ENCODE data around the gene SRP68. TPM values are rescaled to one million over a fixed set of nuclear protein-coding genes. Genes with fewer than 3 reads are reported as not detected.
"Not testable (repeated sequence)": the region's sequence is repeated elsewhere in the genome, so short reads cannot be mapped to it uniquely, and the experiment has no call there.

Gene SRP68
- total RNA-seq, 6 experiments from 2014 or later, result 95.3 to 104 (median 100.0) TPM

DNA sequence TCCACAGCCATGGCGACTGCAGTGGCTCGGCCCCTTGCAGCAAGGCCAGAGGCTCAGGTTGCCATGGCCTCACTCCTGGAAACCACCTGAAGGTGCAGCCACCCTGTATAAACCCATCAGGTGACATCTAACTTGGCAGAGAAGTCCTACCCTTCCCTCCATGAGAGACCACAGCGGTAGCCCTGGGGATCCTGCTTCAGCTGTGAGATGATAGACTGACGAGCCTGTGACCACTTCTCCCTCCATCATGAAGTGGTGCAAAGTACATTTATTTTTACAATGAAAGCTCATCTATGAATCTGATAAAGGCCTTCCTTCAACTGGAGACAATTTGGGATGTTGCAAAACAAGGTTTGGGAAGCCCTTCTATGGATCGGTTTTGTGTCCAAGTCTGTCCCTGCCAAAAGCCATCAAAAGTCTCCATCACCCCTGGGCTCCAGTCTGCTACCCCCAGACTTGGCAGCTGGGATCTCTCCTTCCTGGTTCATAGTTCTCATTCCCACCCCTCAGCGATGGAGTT, 8.5 kb upstream of the SRP68 start:
- no peak overlapping the region for H3K4me3 Mint-ChIP-seq
- no peak for DNase-seq
- H3K36me3 Mint-ChIP-seq (ENCODE audit: low read depth), result 0 out of 2 replicates have a peak, but pooled peaks cover 6% of the 10 kb centered on the region
- peaks cover 50% of the 10 kb centered on the region for H3K27me3 Mint-ChIP-seq (ENCODE audit: insufficient read depth)
- no peaks in the 10 kb centered on the region for H3K9me3 Mint-ChIP-seq
- no peak overlapping the region for H3K27ac Mint-ChIP-seq
- no peaks in the 10 kb centered on the region; the same call in 1 of the 2 replicates for H3K4me1 Mint-ChIP-seq (ENCODE audit: low read depth)
- TF ChIP-seq, protein P1, sequence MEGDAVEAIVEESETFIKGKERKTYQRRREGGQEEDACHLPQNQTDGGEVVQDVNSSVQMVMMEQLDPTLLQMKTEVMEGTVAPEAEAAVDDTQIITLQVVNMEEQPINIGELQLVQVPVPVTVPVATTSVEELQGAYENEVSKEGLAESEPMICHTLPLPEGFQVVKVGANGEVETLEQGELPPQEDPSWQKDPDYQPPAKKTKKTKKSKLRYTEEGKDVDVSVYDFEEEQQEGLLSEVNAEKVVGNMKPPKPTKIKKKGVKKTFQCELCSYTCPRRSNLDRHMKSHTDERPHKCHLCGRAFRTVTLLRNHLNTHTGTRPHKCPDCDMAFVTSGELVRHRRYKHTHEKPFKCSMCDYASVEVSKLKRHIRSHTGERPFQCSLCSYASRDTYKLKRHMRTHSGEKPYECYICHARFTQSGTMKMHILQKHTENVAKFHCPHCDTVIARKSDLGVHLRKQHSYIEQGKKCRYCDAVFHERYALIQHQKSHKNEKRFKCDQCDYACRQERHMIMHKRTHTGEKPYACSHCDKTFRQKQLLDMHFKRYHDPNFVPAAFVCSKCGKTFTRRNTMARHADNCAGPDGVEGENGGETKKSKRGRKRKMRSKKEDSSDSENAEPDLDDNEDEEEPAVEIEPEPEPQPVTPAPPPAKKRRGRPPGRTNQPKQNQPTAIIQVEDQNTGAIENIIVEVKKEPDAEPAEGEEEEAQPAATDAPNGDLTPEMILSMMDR (IDR thresholded peaks at IDR 0.05), result no peak

DNA sequence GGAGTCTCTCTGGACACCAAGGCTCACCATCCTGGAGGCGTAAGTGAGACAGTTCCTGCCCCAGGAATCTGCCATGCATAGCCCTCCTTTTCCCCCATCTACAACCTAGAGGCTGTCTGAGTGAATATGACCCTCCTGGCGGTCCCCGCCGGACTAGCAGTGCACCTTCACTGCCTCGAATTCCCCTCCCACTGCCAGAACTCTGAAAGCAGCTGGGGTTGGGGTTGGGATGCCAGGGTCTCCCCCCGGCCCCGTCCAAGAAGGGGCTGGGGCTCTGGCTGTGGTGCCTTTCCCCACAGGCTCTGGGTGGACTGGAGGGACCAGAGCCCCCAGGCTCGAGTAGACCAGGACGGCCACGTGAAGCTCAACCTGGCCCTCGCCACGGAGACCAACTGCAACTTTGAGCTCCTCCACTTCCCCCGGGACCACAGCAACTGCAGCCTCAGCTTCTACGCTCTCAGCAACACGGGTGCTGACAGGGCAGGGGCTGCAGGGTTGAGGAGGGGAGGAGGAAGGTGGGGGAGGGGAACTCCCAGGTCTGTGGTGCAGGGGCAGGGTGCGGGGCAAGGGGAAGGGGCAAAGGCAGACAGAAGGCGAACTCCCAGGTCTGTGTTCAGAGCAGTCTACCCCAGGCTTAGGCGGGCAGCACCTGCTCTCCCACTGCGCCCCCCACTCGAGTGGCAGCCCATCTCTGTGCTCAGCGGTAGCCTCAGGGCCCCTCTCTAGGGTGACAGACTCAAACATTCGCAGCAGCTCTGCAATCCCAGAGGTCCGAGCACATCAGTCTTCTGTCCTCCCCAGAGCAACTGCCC, 7.8 kb upstream of the SRP68 start:
- DNase-seq, result no peak
- TF ChIP-seq, protein P1 (IDR thresholded peaks at IDR 0.05), result no peak; the same call in 1 of the 2 replicates
- Mint-ChIP-seq H3K4me3 (no peak overlapping the region), H3K27me3 (ENCODE audit: insufficient read depth) (peaks cover 56% of the 10 kb centered on the region), H3K27ac (no peak overlapping the region), H3K9me3 (no peaks in the 10 kb centered on the region), H3K36me3 (ENCODE audit: low read depth) (0 out of 2 replicates have a peak, but pooled peaks cover 6% of the 10 kb centered on the region), H3K4me1 (ENCODE audit: low read depth) (peaks cover 3% of the 10 kb centered on the region)

DNA sequence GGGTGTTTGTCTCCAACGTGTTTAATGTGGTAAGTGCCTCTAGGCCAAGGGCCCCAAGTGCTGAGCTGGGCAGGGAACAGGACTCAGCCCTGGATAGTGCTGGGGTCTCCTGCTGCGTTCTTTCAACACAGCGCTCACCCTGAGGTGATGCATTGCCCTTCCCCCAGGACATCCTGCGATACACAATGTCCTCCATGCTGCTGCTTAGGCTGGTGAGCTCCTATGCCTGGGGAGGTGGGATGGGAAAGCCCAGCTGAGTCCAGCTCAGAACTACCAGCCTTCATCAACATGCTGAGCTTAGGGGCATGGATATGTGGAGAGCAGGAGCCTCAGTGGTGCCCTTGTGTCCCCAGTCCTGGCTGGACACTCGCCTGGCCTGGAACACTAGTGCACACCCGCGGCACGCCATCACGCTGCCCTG, 7.2 kb upstream of the SRP68 start:
- H3K27ac Mint-ChIP-seq, result no peak overlapping the region
- peaks cover 62% of the 10 kb centered on the region for H3K27me3 Mint-ChIP-seq (ENCODE audit: insufficient read depth)
- peaks cover 8% of the 10 kb centered on the region for H3K4me1 Mint-ChIP-seq (ENCODE audit: low read depth)
- TF ChIP-seq, protein P1 (IDR thresholded peaks at IDR 0.05), result no peak
- peaks cover 2% of the 10 kb centered on the region; the same call in 1 of the 2 replicates for H3K36me3 Mint-ChIP-seq (ENCODE audit: low read depth)
- H3K9me3 Mint-ChIP-seq, result no peaks in the 10 kb centered on the region
- no peak overlapping the region for H3K4me3 Mint-ChIP-seq
- no peak for DNase-seq

DNA sequence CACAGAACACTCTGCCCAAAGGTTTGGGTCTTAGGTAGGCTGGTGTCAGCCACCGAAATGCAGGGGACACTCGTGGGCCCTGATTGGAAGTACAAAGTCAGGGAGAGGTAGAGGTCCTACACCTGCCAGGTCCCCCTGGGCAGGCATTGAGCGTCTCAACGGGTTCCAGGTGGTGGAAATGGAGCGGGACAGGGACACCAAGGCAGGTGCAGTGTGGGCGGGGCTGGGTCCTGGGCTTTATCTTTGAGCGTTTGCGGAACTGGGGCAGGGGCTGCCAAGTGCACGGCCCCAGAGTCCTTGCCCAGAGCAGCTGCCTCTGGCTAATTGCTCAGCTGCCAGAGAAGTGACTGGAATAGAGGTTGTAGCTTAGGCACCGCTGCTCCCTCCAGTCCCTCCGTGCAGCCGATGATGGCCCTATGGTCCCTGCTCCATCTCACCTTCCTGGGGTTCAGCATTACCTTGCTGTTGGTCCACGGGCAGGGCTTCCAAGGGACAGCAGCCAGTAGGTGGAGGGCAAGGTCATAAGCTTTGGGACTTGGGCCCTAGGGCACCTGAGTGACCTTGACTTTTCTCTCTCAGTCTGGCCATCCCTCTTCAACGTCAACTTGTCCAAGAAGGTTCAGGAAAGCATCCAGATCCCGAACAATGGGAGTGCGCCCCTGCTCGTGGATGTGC, 6.7 kb upstream of the SRP68 start, which contains the start of gene ZACN:
ZACN (plus strand) TSS at position 323 of the 675 bp plus-strand sequence; CDS start at position 406, 83 bp downstream.
- no peak for DNase-seq
- Mint-ChIP-seq H3K9me3 (no peaks in the 10 kb centered on the region), H3K4me3 (no peak within 1 kb of the TSS), H3K27me3 (ENCODE audit: insufficient read depth) (peaks cover 62% of the 10 kb centered on the region), H3K36me3 (ENCODE audit: low read depth) (no peaks in the 10 kb centered on the region; the same call in 1 of the 2 replicates), H3K4me1 (ENCODE audit: low read depth) (peaks cover 8% of the 10 kb centered on the region), H3K27ac (no peak within 1 kb of the TSS)
- TF ChIP-seq, protein P1 (IDR thresholded peaks at IDR 0.05), result no peak

DNA sequence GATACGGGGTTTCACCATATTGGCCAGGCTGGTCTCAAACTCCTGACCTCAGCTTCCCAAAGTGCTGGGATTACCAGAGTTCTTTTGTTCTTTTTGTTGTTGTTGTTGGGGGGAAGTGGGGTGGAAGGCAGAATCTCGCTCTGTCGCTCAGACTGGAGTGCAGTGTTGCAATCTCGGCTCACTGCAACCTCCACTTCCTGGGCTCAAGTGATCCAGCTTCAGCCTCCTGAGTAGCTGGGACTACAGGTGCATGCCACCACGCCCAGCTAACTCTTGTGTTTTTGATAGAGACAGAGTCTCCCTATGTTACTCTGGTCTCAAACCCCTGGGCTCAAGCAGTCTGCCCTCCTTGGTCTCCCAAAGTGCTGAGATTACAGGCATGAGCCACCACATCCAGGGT, 6.1 kb upstream of the SRP68 start:
- H3K9me3 Mint-ChIP-seq, result not testable (repeated sequence)

More for the DNA sequence above, 6.1 kb upstream of the SRP68 start:
- H3K4me1 Mint-ChIP-seq (ENCODE audit: low read depth); H3K4me3 Mint-ChIP-seq; DNase-seq; H3K27ac Mint-ChIP-seq; H3K36me3 Mint-ChIP-seq (ENCODE audit: low read depth): not testable (repeated sequence)
- H3K27me3 Mint-ChIP-seq (ENCODE audit: insufficient read depth), result peaks cover 62% of the 10 kb centered on the region

Measured in HFFc6 (cell line).